Tibial nerve (tissue), 4 donors: ENCODE results near the gene CCDC110. TPM values are rescaled to one million over a fixed set of nuclear protein-coding genes. Genes with fewer than 3 reads are reported as not detected.

Experiments
- DNase-seq, 2 donors: peaks; one replicate each; pipeline ENCODE4 v3.0.0-alpha.2; 2019; ENCODE audit warnings: low spot score in 2 of 2
- H3K27ac ChIP-seq, 4 donors: fragments of 200-600 bp; sonication (generic) in 3 of 4; one replicate each; pipeline ENCODE4 v1.5.1; 2017 to 2019; ENCODE audit warnings: mild to moderate bottlenecking in 1 of 4
- H3K27me3 ChIP-seq, 2 donors: fragments of 200-600 bp; sonication (generic) in 1 of 2; one replicate each; pipeline versions ENCODE4 v1.5.1 to v1.6.0; 2017 to 2019
- H3K36me3 ChIP-seq, 3 donors: fragments of 200-600 bp; sonication (generic); one replicate each; pipeline ENCODE4 v1.5.1; 2018 to 2019
- H3K4me1 ChIP-seq, 4 donors: fragments of 200-600 bp; sonication (generic) in 3 of 4; one replicate each; pipeline ENCODE4 v1.5.1; 2017 to 2019
- H3K4me3 ChIP-seq, 4 donors: fragments of 200-600 bp; sonication (generic) in 3 of 4; one replicate each; pipeline ENCODE4 v1.5.1; 2017 to 2019; ENCODE audit warnings: mild to moderate bottlenecking in 1 of 4, moderate library complexity in 1 of 4
- H3K9me3 ChIP-seq, 4 donors: fragments of 200-600 bp; sonication (generic) in 3 of 4; one replicate each; pipeline ENCODE4 v1.5.1; 2017 to 2019
- EP300 ChIP-seq, 2 donors: sonication (generic); formaldehyde crosslinking; IDR thresholded peaks; one replicate each; pipeline ENCODE4 v1.6.1; 2017; ENCODE audit warnings: antibody characterized with exemption in 2 of 2, mild to moderate bottlenecking in 1 of 2
- POLR2A ChIP-seq, 2 donors: fragments of 450-650 bp; IDR thresholded peaks; one replicate each; pipeline ENCODE4 v1.6.1; 2017; ENCODE audit warnings: antibody characterized with exemption in 2 of 2, mild to moderate bottlenecking in 2 of 2, moderate library complexity in 2 of 2
- WGBS, 2 donors: methylation state at CpG; one replicate each; pipeline ENCODE4 v1.1.5; 2018; 5-methylcytosine and 5-hydroxymethylcytosine counted together
- total RNA-seq, 4 donors: library from RNA; depleted of rRNA; stranded (reverse); fragments of >200 nt; gene quantifications; one replicate each; pipeline ENCODE4 v1.1.0, GENCODE V29; 2016
- TF ChIP-seq, protein P1 (sequence below), 5 experiments: fragments of 200-600 bp in 3 of 5; fragments of 450-650 bp in 2 of 5; sonication (generic) in 3 of 5; IDR thresholded peaks; one replicate each; pipeline ENCODE4 v1.5.1; 2016 to 2019; ENCODE audit warnings: antibody characterized with exemption in 5 of 5, mild to moderate bottlenecking in 3 of 5, moderate library complexity in 2 of 5

CCDC110 gene
- total RNA-seq, 4 donors from 2014 or later = 0.20 to 0.90 TPM; not detected in 2

DNA sequence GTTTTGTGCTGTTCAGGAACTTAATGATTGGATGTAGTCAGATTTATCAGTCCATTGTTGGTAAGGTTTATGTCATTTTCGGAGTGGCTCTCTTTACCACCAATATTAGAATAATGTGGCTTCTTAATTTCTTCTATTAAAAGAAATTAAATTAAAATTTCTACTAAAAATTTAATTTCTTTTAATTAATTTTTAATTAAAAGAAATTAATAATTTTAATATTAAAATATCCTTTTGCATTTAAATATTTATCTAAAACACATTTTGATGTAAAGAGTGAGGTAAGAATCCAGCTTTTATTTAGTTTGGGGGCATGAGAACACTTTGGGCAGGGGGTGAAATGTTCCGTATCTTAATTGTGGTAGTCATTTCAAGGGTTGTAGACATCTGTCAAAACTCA lies 30.1 kb downstream of the CCDC110 start:
- no peak for DNase-seq
- no peaks in the 10 kb centered on the region for H3K4me1 ChIP-seq
- H3K27me3 ChIP-seq = no peaks in the 10 kb centered on the region
- H3K27ac ChIP-seq = no peak overlapping the region
- WGBS, 2 donors = 94% methylated on average over 2 of the region's 2 CpGs
- no peak overlapping the region for H3K4me3 ChIP-seq
- no peaks in the 10 kb centered on the region for H3K9me3 ChIP-seq
- TF ChIP-seq POLR2A (IDR thresholded peaks at IDR 0.05) (no peak), EP300 (IDR thresholded peaks at IDR 0.05) (no peak)
- TF ChIP-seq, protein P1, sequence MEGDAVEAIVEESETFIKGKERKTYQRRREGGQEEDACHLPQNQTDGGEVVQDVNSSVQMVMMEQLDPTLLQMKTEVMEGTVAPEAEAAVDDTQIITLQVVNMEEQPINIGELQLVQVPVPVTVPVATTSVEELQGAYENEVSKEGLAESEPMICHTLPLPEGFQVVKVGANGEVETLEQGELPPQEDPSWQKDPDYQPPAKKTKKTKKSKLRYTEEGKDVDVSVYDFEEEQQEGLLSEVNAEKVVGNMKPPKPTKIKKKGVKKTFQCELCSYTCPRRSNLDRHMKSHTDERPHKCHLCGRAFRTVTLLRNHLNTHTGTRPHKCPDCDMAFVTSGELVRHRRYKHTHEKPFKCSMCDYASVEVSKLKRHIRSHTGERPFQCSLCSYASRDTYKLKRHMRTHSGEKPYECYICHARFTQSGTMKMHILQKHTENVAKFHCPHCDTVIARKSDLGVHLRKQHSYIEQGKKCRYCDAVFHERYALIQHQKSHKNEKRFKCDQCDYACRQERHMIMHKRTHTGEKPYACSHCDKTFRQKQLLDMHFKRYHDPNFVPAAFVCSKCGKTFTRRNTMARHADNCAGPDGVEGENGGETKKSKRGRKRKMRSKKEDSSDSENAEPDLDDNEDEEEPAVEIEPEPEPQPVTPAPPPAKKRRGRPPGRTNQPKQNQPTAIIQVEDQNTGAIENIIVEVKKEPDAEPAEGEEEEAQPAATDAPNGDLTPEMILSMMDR (IDR thresholded peaks at IDR 0.05) = no peak
- no peaks in the 10 kb centered on the region for H3K36me3 ChIP-seq

- Histone ChIP-seq H3K9me3 (no peaks in the 10 kb centered on the region), H3K4me1 (no peaks in the 10 kb centered on the region), H3K36me3 (no peaks in the 10 kb centered on the region), H3K27ac (no peak overlapping the region), H3K27me3 (no peaks in the 10 kb centered on the region), H3K4me3 (no peak overlapping the region)
- DNase-seq = no peak
- TF ChIP-seq EP300 (IDR thresholded peaks at IDR 0.05) (no peak), POLR2A (IDR thresholded peaks at IDR 0.05) (no peak)
Measured at GRCh38 chr4:185437809-185438208, 33.7 kb downstream of the CCDC110 start.

- no peak overlapping the region for H3K27ac ChIP-seq
- no peak overlapping the region for H3K4me3 ChIP-seq
- DNase-seq = no peak
- TF ChIP-seq POLR2A (IDR thresholded peaks at IDR 0.05) (no peak), EP300 (IDR thresholded peaks at IDR 0.05) (no peak)
- TF ChIP-seq, protein P1 (IDR thresholded peaks at IDR 0.05) = no peak
- H3K27me3 ChIP-seq = no peaks in the 10 kb centered on the region
- no peaks in the 10 kb centered on the region for H3K36me3 ChIP-seq
- H3K9me3 ChIP-seq = no peaks in the 10 kb centered on the region
- no peaks in the 10 kb centered on the region for H3K4me1 ChIP-seq
Measured at GRCh38 chr4:185435466-185435865, 36.1 kb downstream of the CCDC110 start.

GRCh38 chr4:185429660-185430059 lies 41.9 kb downstream of the CCDC110 start:
- Histone ChIP-seq H3K36me3 (no peaks in the 10 kb centered on the region), H3K27me3 (no peaks in the 10 kb centered on the region), H3K9me3 (no peaks in the 10 kb centered on the region), H3K27ac (no peak overlapping the region), H3K4me3 (no peak overlapping the region), H3K4me1 (peaks cover 0 to 8% (median 5%) of the 10 kb centered on the region in 4 donors)
- TF ChIP-seq EP300 (IDR thresholded peaks at IDR 0.05) = no peak
- TF ChIP-seq POLR2A (IDR thresholded peaks at IDR 0.05) = no peak
- TF ChIP-seq, protein P1 (IDR thresholded peaks at IDR 0.05) = no peak
- WGBS, 2 donors = 54 to 60% methylated on average over 5 of the region's 5 CpGs
- no peak for DNase-seq

DNA sequence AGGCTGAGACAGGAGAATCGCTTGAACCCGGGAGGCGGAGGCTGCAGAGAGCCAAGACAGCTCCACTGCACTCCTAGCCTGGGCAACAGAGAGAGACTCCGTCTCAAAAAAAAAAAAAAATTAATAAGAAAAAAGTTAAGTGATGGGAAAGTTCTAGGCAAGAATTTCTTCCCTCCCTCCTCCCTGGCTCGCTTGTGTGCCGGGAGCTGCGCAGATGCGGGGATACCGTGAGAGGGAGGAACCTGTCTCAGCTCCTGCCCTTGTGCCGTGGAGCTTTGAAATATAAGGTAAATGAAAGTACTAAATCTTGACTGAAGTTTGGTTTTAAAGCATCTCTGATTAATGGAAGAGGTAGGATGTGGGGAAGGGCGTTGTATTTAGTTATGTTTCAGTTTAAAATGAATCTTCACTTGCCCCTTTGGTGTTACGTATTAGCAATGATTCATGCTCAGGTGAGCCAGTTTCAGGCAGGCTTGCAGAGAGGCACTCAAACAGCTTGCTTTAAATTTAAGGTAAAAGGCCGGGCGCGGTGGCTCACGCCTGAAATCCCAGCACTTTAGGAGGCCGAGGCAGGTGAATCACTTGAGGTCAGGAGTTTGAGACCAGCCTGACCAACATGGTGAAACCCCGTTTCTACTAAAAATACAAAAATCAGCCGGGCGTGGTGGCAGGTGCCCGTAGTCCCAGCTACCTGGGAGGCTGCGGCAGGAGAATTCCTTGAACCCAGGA lies 44.4 kb downstream of the CCDC110 start:
- WGBS, 2 donors = 88 to 92% methylated on average over 22 of the region's 22 CpGs
- peaks cover 0 to 34% (median 13%) of the 10 kb centered on the region in 4 donors for H3K4me1 ChIP-seq
- H3K9me3 ChIP-seq = no peaks in the 10 kb centered on the region
- H3K4me3 ChIP-seq = no peak overlapping the region
- no peaks in the 10 kb centered on the region for H3K27me3 ChIP-seq
- TF ChIP-seq, protein P1 (IDR thresholded peaks at IDR 0.05) = no peak
- TF ChIP-seq POLR2A (IDR thresholded peaks at IDR 0.05) = no peak
- no peak overlapping the region for H3K27ac ChIP-seq
- no peak for DNase-seq
- H3K36me3 ChIP-seq = peaks cover 0 to under 1% (median 0%) of the 10 kb centered on the region in 3 donors
